ENCODE results near the gene CCDC14.
A peak's percentile ranks its signal among the peaks of the same experiment; 100 is the strongest.

- TF ChIP-seq POLR2A (conservative IDR thresholded peaks at IDR 0.05) (no peak), KLF1 (tag; IDR thresholded peaks at IDR 0.05) (no peak), MYC (IDR thresholded peaks at IDR 0.05; ENCODE audit: low read depth, low read length) (no peak), MYC (CRISPR knock-in tag; IDR thresholded peaks at IDR 0.05; ENCODE audit: borderline replicate concordance, low read depth) (no peak), GABPA (tag; conservative IDR thresholded peaks at IDR 0.05; ENCODE audit: low read depth) (no peak), GATAD2B (IDR thresholded peaks at IDR 0.05; ENCODE audit: borderline replicate concordance) (no peak), CUX1 (CRISPR knock-in tag; IDR thresholded peaks at IDR 0.05) (no peak), ZNF134 (CRISPR knock-in tag; conservative IDR thresholded peaks at IDR 0.05) (no peak), PATZ1 (CRISPR knock-in tag; IDR thresholded peaks at IDR 0.05; ENCODE audit: borderline replicate concordance) (no peak), NFIC (IDR thresholded peaks at IDR 0.05) (no peak), POLR2AphosphoS2 (IDR thresholded peaks at IDR 0.05; ENCODE audit: low read length) (no peak), ZNF24 (IDR thresholded peaks at IDR 0.05) (no peak), MTA1 (IDR thresholded peaks at IDR 0.05; ENCODE audit: borderline replicate concordance) (no peak)
- TF ChIP-seq, protein P1, sequence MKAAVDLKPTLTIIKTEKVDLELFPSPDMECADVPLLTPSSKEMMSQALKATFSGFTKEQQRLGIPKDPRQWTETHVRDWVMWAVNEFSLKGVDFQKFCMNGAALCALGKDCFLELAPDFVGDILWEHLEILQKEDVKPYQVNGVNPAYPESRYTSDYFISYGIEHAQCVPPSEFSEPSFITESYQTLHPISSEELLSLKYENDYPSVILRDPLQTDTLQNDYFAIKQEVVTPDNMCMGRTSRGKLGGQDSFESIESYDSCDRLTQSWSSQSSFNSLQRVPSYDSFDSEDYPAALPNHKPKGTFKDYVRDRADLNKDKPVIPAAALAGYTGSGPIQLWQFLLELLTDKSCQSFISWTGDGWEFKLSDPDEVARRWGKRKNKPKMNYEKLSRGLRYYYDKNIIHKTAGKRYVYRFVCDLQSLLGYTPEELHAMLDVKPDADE (conservative IDR thresholded peaks at IDR 0.05; ENCODE audit: control insufficient read depth, low read depth, low read length): no peak
- TF ChIP-seq, protein P2, sequence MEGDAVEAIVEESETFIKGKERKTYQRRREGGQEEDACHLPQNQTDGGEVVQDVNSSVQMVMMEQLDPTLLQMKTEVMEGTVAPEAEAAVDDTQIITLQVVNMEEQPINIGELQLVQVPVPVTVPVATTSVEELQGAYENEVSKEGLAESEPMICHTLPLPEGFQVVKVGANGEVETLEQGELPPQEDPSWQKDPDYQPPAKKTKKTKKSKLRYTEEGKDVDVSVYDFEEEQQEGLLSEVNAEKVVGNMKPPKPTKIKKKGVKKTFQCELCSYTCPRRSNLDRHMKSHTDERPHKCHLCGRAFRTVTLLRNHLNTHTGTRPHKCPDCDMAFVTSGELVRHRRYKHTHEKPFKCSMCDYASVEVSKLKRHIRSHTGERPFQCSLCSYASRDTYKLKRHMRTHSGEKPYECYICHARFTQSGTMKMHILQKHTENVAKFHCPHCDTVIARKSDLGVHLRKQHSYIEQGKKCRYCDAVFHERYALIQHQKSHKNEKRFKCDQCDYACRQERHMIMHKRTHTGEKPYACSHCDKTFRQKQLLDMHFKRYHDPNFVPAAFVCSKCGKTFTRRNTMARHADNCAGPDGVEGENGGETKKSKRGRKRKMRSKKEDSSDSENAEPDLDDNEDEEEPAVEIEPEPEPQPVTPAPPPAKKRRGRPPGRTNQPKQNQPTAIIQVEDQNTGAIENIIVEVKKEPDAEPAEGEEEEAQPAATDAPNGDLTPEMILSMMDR (IDR thresholded peaks at IDR 0.05 in 2 of 3, conservative IDR thresholded peaks at IDR 0.05 in 1 of 3; ENCODE audit: insufficient read depth in 2 of 3, low read depth in 1 of 3, low read length in 3 of 3): peak in 2 of 3 experiments; percentile 16 to 29; a peak in 2 of 6 replicates
These were observed 84.2 kb downstream of the CCDC14 start for GRCh38 chr3:123876858-123877257.
